Prostate gland (tissue), 2 donors: ENCODE results near the gene EMILIN3.

Experiments used
- CTCF ChIP-seq, 4 experiments: fragments of 200-600 bp in 2 of 4; fragments of 450-650 bp in 2 of 4; sonication (generic) in 2 of 4; IDR thresholded peaks; 1 replicate in 3 of 4; 2 replicates in 1 of 4; pipeline ENCODE4 v1.5.1; 2016 to 2019; ENCODE audit warnings: antibody characterized with exemption in 4 of 4, mild to moderate bottlenecking in 2 of 4, moderate library complexity in 2 of 4
- POLR2A ChIP-seq: fragments of 450-650 bp; IDR thresholded peaks from one replicate; pipeline ENCODE4 v1.6.1; 2016; ENCODE audit warnings: antibody characterized with exemption, mild to moderate bottlenecking

- no peak for TF ChIP-seq CTCF (IDR thresholded peaks at IDR 0.05)
- no peak for TF ChIP-seq POLR2A
Measured at GRCh38 chr20:41415191-41415590, 48.6 kb upstream of the EMILIN3 start.
